HG02981 (cell line): ENCODE results near the gene LZTR1.

ENCODE experiments used
- ATAC-seq: cut with Tn5 transposase; IDR thresholded peaks from one replicate; pipeline ENCODE4 v1.9.1; 2021; ENCODE audit warnings: mild to moderate bottlenecking, moderate library complexity; ENCODE audit not compliant: unreplicated experiment

Gene LZTR1

DNA sequence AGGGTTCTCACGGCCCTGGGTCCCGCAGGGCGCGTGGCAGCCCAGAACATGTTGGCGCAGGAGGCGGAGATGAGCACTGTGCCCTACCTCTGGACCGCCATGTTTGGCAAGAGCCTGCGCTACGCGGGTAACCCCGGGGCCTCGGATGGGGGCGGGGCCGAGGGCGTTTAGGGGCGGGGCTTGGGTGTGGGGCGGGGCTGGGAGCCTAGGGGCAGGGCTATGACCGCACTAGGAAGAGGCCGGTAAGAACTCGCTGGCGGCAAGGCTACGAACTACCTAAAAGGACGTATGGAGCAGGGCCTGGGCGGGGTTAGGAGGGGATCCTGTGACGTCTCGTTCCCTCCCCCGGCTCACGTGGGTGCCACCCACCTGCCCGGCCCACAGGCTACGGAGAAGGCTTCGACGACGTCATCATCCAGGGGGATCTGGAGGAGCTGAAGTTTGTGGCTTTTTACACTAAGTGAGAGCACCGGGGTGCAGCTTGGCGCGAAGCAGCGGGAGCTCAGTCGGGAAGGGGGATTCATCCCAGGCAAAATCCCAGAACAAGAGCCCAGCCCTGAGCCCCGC, 2.8 kb upstream of the LZTR1 start:
- ATAC-seq, result no peak

DNA sequence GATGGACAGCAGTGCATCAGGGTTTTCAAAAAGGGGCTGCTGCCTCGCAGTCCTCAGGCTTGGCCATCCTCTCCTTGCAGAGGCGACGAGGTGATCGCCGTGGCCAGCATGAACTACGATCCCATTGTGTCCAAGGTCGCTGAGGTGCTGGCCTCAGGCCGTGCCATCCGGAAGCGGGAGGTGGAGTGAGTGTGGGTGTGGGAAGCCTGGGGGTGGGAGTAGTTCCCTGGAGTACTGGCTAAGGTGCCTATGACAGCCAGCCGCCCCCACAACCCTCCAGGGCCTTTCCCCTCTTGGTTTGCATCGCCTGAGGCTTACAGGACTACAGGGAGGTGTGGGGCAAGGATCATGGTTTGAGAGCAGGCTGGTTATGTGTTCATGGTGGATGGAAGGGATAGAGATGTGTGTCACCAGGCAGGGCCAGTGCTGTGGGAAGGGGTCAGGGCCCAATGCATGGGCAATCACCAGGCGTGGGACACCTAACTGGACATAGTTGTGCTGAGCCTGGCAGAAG, 2.1 kb upstream of the LZTR1 start:
- no peak for ATAC-seq

DNA sequence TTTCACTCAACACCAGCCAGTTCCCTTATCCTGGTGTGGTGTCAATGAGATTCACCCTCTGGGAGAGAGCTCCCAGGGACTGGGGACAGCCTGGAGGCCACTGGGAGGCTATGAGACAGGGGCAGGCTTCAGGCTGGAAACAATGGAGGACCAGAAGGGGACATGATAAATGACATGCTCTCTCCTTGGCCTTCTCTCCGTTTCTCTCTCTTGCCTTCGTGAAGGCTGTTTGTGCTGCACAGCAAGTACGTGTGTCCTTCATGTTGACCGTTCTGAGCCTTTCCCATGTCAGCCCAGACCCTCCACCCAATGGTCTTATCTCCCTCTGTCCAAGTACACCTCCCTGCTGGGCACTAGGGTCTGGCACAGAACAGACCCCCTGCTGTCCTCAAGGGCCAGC, 1.6 kb upstream of the LZTR1 start:
- no peak for ATAC-seq

DNA sequence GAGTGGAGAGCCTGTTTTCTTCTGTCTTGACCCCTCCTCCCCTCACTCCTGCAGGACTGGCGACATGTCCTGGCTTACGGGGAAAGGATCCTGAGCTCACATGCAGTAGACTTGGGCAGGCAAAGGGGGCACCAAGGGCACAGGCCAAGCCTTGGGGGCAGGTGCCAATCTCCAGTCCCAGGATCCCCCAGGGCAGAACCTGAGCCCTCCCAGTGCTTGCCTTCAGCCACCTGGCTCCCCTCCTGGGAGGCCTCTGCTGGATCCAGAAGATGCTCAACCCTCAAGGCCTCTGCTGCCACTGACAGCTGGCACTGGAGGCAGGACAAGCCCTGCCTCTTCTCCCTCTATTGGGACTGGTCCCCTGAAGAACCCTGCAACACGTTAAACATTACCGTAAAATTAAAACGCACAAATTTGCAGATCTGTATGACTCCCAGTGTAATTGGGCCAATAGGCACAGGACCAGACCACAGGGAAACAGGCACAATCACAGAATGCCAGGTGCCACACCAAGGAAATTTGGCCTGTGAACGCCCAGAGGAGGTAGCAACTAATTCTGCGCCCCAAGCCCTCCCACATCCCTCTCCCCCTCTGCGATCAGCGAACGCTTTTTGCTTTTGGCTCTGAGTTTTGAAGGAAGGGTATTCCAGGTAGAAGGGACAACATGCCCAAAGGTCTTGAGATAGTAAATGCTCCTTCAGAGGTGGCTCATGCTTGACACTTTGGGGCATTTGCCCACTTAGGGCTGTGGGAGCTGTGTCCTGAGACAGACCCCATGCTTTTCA, 967 bp upstream of the LZTR1 start:
- ATAC-seq, result no peak

DNA sequence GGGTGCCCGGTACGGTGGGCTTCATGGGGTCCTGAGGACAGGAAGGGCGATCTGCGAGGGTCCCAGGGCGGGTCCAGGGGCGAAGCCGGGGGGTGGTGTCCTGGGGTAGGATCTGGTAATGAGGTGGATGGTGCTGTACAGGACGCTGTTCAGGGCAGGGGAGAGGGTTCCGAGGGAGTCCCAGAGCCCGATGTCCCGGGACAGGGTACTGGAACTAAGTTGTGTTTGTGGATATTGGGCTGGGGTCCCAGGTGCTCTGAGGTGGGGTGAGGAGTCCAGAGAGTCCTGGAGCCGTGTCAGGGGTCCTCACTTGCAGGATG, 426 bp downstream of the LZTR1 start:
- no peak for ATAC-seq

DNA sequence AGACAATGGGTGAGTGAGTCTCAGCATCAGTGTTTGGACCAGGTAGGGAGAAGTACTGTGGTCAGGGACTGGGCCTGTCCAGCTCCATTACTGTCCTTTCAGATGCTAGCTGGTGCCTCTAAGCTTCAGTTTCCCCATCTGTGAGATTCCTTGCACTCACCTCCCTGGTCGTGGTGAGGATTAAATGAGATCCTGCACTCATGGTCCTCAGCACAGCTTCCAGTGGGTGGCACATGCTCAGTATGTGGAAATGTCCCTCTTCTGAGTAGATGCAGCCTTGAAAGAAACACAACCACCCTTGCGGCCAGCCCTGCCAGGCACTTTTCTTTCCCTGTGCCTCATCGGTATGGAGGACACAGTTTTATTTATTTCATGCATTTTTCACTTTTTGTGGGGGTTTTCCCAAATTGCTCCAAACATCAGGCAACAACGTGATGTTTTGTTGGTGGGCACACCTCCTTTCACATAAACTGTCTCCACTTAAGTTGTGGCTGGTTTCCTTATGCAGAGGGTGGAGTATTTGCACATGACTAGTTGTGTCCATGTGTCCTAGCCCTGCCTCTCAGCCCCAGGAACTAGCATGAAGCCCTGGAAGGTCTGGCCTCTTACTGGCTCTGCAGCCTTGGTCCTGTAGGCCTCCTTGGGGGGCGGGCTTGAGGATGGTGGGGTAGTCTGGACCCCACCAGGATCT, 1.1 kb downstream of the LZTR1 start:
- no peak for ATAC-seq

DNA sequence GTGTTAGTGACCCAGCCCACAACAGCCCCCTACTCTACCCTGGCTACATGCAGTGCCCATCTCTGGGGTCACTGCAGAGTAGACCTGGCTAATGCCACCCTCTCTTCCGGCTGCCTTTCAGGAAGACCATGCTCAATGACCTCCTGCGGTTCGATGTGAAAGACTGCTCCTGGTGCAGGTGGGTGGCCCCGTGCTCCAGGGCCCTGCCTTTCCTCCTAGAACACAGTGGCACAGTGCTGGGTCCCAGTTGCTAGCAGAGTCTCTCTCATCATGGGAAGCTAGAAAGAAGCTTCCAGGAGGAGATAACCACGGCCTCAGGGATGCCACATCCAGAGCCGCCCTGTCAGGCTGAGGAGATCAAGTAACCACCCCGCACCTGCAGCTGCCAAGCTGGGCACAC, 3.6 kb downstream of the LZTR1 start:
- no peak for ATAC-seq

DNA sequence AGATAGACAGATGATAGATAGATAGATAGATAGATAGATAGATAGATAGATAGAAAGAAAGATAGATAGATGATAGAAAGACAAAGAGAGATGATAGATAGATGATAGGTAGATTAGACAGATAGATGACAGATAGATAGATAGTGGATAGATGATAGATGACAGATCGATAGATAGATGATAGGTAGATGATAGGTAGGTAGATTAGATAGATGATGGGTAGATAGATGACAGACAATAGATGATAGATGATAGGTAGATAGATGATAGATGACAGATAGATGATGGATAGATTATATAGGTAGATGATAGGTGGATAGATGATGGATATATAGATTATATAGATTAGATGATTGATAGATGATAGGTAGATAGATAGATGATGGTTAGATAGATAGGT, 4.3 kb downstream of the LZTR1 start:
- no peak for ATAC-seq

DNA sequence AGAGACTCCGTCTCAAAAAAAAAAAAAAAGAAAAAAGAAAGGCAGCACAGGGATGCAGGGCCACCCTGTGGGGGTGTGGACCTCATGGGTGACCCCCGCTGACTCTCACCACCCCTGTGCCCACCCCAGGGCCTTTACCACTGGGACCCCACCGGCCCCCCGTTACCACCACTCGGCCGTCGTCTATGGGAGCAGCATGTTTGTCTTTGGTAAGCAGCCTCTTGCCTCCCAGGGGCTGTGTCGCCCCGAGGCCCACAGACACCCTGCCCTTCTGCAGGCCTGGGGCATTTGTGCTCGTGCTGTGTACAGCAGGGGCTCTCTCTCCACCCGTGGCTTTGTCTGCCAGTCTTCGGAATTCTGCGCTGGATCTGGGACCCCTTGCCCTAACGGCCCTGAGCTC, 5.3 kb downstream of the LZTR1 start:
- no peak for ATAC-seq

DNA sequence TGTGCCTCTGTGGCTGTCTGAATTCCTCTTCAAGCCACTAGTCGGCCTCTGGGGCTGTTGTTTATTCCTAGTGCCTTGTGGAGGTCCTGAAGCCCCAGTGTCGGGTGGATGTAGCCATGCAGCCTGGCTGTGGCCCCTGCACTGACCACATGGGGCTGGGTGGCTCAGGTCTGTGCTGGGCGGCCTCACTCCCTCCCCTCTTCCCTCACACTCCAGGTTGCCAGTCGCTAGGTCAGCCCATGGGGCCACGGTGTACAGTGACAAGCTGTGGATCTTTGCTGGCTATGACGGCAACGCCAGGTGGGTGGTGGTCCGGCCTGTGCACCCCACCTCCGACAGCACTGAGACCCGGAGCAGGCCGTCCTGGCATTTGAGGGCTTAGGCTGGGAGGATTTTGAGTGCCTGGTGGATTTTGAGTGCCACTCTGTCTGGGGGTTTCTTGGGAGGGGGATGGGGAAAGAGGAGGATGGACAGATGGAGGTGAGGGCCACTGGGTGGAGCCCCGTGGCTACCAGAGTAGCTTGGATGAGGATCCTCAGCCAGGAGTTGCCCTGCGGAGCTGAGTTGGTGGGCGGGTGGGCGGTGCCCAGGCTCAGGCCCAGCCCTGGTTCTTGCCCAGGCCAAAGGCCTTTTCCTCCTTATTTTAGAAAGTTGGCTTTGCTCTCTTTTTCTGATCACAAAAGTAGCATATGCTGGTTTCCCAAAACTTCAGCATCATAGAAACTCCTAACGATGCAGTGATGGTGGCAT, 6.7 kb downstream of the LZTR1 start:
- ATAC-seq, result no peak

DNA sequence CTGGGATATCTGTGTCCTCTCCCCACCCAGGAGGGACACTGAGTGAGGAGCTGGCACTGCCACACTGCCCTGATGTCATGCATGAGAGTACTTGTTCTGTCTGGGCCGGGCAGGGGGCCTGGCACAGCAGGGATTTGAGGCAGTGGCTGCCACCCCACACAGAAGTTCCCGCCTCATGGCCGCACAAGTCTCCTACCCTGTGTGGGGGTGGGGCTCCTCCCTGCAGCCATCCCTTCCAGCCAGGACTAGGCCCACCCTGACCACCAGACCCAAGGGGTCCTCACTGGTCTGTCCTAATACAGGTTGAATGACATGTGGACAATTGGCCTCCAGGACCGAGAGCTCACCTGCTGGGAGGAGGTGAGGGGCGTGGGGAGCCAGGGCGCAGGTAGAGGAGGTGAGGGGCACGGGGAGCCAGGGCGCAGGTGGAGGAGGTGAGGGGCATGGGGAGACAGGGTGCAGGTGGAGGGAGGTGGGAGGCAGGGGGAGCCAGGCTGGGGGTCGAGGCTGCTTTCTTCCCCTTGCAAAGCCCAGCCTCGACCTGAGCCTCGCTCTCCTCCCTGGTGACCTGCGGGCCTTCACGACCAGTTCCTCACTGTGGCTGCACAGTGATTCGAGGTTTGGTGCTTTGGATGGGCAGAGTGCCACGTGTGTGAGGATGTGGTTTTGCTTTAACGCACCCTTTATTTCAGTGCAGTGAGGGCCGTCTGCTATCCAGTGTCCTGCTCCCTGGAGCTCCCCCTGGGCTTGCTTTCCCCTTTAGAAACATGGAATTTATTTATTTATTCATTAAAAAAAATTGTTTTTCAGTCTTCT, 7.4 kb downstream of the LZTR1 start:
- ATAC-seq, result no peak

DNA sequence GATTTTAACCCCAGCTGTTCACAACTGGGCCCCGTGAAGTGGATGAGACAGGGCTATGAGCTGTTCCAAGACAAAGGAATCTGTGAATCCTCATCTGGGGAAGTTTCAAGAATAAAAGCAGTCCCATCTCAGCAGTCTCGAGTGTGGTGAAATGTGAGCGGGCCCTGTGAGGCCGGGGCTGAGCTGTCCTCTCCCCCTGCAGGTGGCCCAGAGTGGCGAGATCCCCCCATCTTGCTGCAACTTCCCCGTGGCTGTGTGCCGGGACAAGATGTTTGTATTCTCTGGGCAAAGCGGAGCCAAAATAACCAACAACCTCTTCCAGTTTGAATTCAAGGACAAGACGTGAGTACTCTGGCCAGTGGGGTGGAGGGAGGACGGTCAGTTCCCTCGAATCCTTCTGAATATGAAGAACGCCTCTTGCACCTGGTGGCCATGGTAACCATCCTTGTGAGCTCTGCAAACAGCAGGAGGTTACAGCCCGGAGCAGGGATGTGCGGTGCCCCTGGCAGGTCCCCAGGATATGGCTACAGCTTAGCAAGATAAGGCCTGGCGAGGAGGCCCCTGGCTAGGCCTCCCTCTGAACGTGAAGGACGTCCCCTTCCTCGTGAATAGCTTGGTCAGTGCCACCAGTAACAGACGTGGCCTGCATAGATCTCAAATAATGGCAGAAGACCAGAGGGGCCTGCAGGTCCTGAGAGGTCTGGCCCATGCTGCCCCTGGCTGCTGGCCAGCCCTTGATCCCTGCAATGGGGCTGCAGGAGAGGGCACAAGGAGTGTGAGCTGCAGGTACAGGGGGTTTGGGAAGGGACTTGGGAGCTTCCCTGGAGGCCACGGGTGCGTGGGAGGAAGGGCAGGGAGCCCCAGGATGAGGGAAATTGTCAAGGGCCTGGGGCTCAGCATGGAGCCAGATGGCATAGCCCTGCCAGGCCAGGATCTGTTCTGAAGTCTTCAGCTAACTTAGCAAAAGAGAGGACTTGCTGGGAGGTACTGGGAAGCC, 8.4 kb downstream of the LZTR1 start:
- no peak for ATAC-seq

DNA sequence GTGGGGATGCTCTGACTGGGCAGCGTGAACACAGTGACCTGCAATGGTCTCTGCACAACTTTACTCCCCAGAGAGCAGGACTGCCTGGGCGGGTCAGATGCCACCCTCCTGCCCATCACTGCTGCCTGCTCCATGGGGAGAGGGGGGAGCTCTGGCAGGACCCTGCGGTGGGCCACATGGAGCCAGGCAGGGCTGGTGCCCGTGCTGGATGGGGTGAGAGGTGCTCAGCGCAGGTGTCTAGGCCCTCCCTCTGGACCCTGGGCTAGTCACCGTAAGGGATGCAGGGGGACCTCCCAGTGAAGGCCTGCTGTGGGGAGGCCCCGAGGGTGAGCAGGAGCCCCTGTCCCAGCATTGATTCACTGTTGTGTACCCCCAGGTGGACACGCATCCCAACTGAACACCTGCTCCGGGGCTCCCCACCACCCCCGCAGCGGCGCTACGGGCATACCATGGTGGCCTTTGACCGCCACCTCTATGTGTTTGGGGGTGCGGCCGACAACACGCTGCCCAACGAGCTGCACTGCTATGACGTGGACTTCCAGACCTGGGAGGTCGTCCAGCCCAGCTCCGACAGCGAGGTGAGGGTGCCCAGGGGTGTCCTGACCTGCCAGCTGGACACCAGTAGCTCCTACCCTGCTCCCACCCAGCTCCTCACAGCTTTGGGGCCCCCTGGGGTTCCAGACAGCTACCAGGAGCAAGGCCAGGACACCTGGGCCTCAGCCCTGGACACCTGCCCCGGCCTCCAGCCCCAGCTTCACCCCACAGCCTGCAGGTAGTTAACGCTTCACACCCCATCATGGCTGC, 9.4 kb downstream of the LZTR1 start:
- ATAC-seq, result no peak

DNA sequence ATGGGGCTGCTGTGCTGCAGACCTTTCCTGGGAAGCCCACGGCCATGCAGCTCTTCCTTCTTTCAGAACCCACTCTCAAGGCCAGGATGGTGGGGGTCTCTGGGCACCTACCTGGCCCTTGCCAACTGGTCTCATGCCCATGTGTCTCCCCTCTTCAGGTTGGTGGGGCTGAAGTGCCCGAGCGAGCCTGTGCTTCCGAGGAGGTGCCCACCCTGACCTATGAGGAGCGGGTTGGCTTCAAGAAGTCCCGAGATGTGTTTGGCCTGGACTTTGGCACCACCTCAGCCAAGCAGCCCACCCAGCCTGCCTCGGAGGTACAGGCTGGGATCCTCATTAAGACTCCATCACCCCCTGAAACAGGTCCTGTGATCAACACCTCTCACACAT, 10.0 kb downstream of the LZTR1 start:
- ATAC-seq, result no peak

DNA sequence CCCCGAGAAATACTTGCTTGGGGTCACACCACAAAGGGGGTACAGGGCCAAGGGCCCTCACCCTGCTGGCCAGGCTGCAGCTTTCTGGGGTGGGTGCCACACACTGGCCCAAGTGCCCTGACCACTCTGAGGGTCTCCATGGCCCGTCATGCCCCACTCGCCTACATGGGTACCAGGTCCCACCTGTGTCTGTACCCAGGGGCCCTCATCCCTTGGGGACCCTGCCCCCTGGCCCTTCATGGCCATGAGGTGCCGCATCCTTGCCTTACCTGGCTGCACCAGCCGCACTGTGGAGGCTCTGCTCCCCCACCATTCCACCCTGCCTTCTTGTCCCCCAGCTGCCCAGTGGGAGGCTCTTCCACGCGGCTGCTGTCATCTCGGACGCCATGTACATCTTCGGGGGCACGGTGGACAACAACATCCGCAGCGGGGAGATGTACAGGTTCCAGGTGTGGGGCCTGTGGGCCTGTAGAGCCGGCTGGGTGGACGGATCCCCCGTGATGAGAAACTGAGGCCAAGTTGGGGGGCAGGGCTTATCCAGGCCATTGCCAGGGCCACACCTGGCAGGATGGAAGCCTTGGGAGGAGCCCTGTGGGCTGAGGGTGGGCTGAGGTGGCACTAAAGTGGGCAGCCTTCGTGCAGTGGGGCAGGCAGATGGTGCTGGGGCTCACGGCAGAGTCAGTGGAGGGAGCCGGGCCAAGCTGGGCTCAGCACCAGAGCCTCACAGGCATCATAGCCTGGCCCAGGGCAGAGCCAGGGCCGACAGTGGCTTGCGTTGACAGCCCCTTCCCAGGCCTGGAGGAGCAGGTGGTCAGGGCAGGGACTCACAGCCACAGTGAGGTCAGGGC, 10.6 kb downstream of the LZTR1 start:
- no peak for ATAC-seq

DNA sequence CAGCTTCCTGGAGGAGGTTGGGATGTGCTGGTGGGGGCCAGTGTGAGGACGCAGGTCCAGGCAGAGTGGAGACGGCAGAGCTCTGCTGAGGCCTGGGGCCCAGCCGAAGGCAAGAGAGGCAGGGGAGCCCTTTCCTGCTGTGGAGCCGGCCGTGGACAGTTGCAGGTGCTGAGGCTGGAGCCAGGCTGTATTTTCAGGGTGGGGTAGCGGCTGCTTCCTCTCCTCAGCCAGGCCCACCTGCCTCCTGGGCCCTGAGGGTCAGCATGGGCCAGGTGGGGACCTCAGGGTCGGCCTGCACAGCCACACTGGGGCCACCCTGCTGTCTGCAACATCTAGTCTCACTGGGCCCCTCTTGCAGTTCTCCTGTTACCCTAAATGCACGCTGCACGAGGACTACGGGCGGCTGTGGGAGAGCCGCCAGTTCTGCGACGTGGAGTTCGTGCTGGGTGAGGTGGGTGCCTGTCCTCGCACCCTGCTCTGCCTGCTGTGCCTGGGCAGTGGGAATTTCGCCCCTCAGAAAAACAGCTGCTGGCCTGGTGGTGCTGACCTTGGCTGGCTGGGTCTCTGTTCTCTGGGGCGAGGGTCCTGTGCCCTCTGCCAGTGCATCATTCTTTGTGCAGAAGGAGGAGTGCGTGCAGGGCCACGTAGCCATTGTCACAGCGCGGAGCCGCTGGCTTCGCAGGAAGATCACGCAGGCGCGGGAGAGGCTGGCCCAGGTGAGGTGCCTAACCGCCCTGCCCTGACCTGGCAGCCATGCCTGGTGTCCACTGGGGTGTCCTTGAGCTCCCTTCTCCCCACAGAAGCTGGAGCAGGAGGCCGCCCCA, 11.4 kb downstream of the LZTR1 start:
- ATAC-seq, result no peak
